UCSD-AML1 (cell line): ENCODE measurements around the gene MICAL1.

ENCODE experiments used
- DNase-seq: peaks from one replicate; lab custom pipeline; 2025; ENCODE audit not compliant: unreplicated experiment; lab: John Stamatoyannopoulos, UW

MICAL1 gene

DNA sequence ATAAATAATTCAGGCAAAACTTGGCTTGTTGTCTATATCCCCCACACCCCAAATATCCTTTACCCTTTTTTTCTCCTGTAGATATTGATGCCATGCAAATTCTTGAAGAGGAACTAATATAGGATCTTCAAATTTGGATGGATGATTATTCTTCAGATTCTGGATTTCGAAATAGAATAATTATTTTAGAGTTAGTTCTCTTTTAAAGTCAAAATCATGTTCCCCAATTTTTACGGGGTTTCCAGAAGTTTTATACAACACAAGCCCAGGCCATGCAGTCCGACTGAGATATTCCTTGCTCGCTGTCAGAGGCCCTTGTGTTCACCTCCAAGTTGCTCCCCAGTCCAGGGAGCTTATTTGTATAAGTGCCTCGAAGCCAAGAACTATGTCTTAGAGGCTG lies 19.5 kb downstream of the MICAL1 start:
- DNase-seq, result no peak

DNA sequence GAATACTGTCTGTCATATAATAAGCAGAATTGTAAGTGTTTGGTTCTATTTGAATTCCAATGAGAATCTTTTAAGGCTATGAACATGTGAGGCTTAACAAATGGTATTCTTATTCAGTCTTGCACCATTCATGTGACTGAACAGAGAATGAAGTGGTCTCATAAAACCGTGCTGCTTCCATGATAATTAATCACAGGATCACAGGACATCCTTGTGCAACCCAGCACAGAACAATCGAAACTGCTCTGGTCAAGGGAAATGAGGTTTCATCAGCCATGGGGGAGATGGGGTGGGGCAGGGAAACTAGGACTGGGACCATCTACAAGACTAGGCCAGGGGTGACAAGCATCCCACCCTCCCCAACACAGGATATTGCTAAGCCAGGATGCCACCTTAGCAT lies 21.1 kb downstream of the MICAL1 start:
- DNase-seq, result no peak

DNA sequence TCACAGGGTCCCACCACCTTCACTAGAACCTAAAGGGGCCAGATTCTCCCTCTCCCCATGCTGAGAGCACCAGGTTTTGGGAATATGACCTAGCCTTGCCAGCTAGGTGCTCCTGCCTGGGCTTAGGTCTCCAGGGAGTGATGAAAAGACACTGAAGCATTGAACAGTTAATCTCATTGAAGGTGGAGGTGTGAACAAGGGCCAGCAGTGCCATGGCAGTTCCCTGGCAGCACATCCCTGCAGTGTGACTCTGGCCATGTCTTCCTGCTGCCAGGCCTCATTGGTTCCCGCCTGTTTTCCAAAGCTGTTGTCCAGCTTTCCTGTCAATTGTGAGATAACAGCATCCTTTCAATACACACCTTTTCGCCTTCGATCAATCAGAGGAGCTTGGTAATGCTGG lies 26.1 kb downstream of the MICAL1 start:
- DNase-seq, result no peak

DNA sequence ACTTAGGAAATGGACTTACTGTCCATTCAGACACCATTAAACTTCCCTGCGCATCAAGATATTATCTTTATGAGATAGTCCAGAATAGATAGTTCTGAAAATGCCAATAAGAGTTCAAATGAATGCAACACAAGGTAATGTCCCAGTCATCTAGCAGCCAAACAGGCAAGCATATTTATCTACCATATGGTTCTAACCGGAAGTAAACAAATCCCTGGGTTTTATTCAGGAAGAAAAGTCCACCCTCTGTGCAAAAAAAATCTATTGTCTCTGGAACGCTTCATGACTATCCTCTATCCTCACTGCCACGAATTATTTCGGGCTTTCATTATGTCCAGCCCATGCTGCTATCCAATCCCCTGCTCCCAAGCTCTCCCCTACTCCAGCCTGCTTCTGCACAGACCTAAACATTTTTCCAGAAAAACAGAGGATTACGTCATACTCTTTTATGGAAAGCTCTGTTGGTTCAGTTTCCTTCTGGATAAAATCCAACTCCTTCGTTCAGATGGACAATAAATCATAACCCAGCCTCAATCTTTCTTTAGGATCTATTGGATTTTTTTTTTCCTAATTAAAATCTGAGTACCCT lies 26.6 kb downstream of the MICAL1 start:
- no peak for DNase-seq

DNA sequence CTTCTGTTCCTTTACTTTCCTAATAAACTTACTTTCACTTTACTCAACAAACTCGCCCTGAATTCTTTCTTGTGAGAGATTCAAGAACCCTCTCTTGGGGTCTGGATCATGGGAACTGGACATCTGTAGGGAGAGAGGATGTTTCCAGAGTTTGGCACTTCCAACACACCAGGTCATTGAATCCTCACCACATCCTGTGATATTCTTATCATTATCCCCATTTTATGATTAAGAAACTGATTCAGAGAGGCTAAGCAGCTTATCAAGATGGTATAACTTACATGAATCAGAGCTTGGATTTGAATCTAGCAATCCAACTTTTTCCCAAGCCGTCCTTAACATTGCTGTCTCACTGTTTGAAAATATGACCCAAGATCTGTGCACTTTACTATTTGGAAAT lies 30.6 kb downstream of the MICAL1 start:
- no peak for DNase-seq

DNA sequence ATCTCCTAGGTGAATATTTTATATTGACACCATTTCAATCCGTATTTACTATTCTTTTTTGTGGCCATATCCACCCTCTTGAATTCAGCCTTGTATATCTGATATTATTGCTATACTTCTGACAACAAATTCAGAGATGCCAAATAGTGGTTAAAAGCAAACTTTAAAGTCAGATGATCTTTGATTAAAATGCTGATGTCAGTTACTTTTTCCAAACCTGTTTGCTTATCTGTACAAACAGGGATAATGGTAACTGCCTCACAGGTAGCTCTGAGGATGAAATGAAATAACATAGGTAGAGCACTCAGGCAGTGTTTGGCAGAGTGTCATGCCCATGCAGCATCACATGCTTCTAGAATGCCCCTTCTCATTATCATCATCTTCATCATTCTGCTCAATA lies 34.4 kb downstream of the MICAL1 start:
- no peak for DNase-seq

DNA sequence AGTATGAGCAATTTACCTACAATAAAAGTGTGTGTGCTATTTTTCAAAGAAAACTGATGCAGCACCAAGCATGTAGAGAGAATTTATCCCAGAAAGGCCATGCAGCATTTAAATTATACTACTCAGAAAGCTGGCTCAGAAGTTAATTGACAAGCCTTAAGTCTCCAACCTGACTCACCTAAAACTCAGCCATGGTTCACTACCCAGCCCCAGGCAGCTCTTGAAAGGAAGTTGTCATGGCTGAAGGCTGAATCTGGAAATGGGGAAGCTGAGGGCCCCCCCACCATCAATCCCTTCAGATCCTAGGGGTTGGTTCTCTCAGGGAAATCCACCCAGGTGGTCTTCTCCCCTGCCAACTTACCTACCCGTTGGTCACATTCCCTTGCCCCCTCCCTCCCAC lies 34.8 kb downstream of the MICAL1 start:
- no peak for DNase-seq

DNA sequence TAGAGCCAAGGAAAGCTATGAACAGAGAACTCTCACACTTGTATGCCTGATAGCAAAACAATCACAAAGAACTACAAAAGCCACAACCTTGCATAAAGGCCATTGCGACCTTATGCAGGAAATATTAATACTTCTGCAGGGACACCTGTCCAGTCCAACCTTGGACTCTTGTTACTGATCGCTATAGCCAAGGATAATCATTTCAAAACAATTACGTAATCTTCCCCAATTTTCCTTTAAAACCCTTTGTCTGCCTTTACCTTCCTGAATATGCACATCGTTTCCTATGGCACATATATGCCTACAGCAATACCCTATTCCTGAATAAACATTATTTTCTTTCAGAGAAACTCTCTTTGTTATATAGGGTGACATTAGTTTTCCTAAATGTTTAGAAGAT lies 37.9 kb downstream of the MICAL1 start:
- no peak for DNase-seq

DNA sequence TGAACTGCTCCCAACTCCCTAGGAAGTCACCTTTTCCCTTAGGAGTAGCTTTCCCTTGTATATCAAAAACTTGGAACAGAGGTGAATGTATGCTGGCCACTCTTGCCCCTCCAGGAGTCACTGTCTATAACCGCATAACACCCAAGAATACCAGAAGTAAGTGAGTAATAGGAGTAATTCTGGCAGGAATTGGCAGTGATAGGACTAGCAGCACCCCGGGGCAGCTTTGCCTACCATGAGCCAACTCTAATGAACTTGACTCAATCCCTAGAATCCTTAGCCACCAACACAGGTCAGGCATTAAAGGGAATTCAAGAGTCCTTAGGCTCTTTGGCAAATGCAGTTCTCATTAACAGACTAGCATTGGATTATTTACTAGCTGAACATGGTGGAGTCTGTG lies 44.5 kb downstream of the MICAL1 start:
- no peak for DNase-seq

DNA sequence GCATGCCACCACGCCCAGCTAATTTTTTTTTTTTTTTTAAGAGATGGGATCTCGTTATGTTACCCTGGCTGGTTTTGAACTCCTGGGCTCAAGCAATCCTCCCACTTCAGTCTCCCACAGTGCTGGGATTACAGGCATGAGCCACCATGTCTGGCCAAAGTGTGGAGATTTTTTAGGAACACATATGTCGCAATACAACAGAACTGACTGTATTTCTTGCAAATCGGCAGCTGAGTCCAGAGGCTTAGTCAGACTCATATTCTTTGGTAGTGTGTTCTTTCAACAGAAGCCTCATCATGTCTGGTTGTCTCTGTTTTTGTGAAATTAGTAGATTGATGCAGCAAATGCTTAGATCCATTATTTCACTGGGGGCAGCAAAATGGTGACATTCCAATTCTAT lies 49.4 kb downstream of the MICAL1 start:
- DNase-seq, result no peak

DNA sequence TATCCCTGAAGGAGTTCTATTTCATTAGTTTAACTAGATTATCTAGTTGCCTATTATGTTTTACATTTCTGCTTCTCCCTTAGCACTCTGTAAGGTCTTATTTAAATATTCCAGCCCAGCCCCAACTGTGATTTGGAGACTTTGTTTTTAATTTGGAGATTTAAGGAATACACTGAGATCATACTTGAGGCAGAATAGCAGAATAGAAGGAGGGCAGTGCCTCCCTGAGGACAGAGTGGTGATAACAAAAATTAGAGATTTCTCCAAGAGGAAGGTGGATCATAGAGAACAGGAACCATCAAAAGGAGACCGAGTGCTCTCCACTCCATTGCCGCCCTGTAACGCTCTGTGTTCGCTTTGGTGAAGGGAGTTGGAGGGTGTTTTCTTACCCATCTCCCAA lies 58.6 kb downstream of the MICAL1 start:
- peak; percentile 29 for DNase-seq

DNA sequence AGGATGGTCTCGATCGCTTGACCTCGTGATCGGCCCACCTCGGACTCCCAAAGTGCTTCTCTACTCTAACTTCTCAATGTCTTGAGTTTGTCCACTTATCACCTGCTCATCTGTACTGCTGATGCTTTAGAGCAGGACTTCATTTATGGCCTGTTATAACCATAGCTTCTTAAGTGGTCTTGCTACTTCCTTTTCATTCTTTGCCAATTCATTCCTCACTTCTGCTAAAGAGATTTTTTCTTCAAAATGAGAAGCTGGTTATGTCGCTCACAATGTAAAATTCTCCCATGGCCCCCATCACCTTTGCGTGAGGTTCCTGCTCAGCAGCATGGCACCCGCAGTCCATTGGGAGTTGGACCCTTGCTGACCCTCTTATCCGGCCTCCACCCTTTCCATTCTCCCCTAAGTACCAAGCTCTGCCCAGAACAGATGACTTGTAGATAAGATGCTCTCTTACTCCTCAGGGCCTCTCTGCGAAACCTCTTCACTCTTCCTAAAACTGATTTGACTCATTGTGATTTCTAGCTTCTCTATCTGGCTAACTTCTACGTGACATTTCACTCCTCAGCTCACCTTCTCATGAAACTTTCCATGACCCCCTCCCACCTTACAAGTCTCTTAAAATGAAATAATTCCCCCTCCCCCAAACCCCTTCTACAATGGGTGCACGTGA lies 59.4 kb downstream of the MICAL1 start:
- no peak for DNase-seq
